RWPE1 (cell line): ENCODE data around the gene DDX3Y.

Source experiments
- CTCF ChIA-PET: fragments of 350-600 bp; sonication (Branson Sonifier 250); formaldehyde crosslinking; extraction: SDS; loops from one replicate; lab custom pipeline; 2021; lab: Yijun Ruan, JAX
- POLR2A ChIA-PET: fragments of 400-600 bp; formaldehyde crosslinking; extraction: SDS; loops from one replicate; lab custom pipeline; 2020; ENCODE audit warnings: antibody characterized with exemption; ENCODE audit not compliant: low non-redundant PET; lab: Yijun Ruan, JAX
- DNase-seq: peaks from one replicate; pipeline ENCODE4 v3.0.0; 2012; ENCODE audit warnings: low spot score
- H3K27ac ChIP-seq: fragments of 450-650 bp; 2 replicates; pipeline ENCODE4 v1.5.1; 2017
- CTCF ChIP-seq: fragments of 450-650 bp; conservative IDR thresholded peaks from 2 replicates; pipeline ENCODE4 v1.5.1; 2017; ENCODE audit warnings: low read depth, mild to moderate bottlenecking

DDX3Y gene

GRCh38 chrY:12904618-12905516 is at the start of gene DDX3Y:
Gene DDX3Y (plus strand): TSS chrY:12904868. CDS start chrY:12904937, 69 bp downstream.
- no peak within 1 kb of the TSS for H3K27ac ChIP-seq
- CTCF ChIA-PET: no interaction called here
- DNase-seq: no peak
- TF ChIP-seq CTCF: no peak
- POLR2A ChIA-PET: no interaction called here

GRCh38 chrY:12855791-12856275 is 48.8 kb upstream of the DDX3Y start:
- CTCF ChIA-PET: no interaction called here
- POLR2A ChIA-PET: no interaction called here
- DNase-seq: no peak
- no peak for TF ChIP-seq CTCF
- no peak overlapping the region for H3K27ac ChIP-seq

- ChIA-PET POLR2A (no interaction called here), CTCF (no interaction called here)
- no peak for TF ChIP-seq CTCF
- no peak for DNase-seq
- no peak overlapping the region for H3K27ac ChIP-seq
Measured at GRCh38 chrY:12867960-12868359, 36.7 kb upstream of the DDX3Y start.

- no peak for DNase-seq
- ChIA-PET POLR2A (no interaction called here), CTCF (no interaction called here)
- no peak overlapping the region for H3K27ac ChIP-seq
- TF ChIP-seq CTCF: no peak
Measured at GRCh38 chrY:12896973-12897372, 7.7 kb upstream of the DDX3Y start.

- no peak for TF ChIP-seq CTCF
- ChIA-PET CTCF (no interaction called here), POLR2A (no interaction called here)
- no peak overlapping the region for H3K27ac ChIP-seq
- DNase-seq: no peak
Measured at GRCh38 chrY:12898604-12899003, 6.1 kb upstream of the DDX3Y start.

- H3K27ac ChIP-seq: no peak overlapping the region
- TF ChIP-seq CTCF: no peak
- ChIA-PET POLR2A (no interaction called here), CTCF (no interaction called here)
- DNase-seq: no peak
Measured at GRCh38 chrY:12905517-12905872, 827 bp downstream of the DDX3Y start.
